Gastroesophageal sphincter (tissue), 3 donors: ENCODE results near the gene ATOSB.
"Not testable (repeated sequence)": the region's sequence is repeated elsewhere in the genome, so short reads cannot be mapped to it uniquely, and the experiment has no call there.

Source experiments
- POLR2A ChIP-seq, 2 donors: fragments of 450-650 bp; IDR thresholded peaks; one replicate each; pipeline ENCODE4 v1.6.1; 2017; ENCODE audit warnings: antibody characterized with exemption in 2 of 2, mild to moderate bottlenecking in 2 of 2, moderate library complexity in 1 of 2
- POLR2AphosphoS5 ChIP-seq: sonication (generic); formaldehyde crosslinking; IDR thresholded peaks from one replicate; pipeline ENCODE4 v1.6.1; 2017; ENCODE audit warnings: antibody characterized with exemption
- TF ChIP-seq, protein P1 (sequence below), 4 experiments: fragments of 200-600 bp in 2 of 4; fragments of 450-650 bp in 2 of 4; sonication (generic) in 1 of 4; IDR thresholded peaks; one replicate each; pipeline ENCODE4 v1.5.1; 2017 to 2019; ENCODE audit warnings: antibody characterized with exemption in 4 of 4, mild to moderate bottlenecking in 2 of 4, moderate library complexity in 2 of 4

DNA sequence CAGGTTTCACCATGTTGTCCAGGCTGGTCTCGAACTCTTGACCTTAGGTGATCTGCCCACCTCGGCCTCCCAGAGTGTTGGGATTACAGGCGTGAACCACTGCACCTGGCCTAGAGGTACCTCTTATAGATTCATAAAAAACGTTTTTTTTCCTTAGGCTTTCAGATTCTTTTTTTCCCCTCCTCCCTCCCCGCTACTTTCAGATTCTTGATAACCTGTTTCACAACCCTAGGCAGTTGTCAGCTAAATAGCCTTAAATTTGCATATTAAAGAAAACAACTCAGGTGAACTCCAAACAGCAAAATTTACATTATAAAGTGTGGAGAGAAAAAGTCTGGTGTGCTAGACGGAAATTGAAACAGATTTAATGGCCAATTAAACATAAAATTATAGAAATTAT lies 42.2 kb upstream of the ATOSB start:
- TF ChIP-seq, protein P1, sequence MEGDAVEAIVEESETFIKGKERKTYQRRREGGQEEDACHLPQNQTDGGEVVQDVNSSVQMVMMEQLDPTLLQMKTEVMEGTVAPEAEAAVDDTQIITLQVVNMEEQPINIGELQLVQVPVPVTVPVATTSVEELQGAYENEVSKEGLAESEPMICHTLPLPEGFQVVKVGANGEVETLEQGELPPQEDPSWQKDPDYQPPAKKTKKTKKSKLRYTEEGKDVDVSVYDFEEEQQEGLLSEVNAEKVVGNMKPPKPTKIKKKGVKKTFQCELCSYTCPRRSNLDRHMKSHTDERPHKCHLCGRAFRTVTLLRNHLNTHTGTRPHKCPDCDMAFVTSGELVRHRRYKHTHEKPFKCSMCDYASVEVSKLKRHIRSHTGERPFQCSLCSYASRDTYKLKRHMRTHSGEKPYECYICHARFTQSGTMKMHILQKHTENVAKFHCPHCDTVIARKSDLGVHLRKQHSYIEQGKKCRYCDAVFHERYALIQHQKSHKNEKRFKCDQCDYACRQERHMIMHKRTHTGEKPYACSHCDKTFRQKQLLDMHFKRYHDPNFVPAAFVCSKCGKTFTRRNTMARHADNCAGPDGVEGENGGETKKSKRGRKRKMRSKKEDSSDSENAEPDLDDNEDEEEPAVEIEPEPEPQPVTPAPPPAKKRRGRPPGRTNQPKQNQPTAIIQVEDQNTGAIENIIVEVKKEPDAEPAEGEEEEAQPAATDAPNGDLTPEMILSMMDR (IDR thresholded peaks at IDR 0.05) = not testable (repeated sequence)
- TF ChIP-seq POLR2AphosphoS5; POLR2A (IDR thresholded peaks at IDR 0.05): not testable (repeated sequence)
